ENCODE data around the gene BUB3.
A peak's percentile ranks its signal among the peaks of the same experiment; 100 is the strongest.

Gene BUB3

GRCh38 chr10:123154092-123154710, at the start of gene BUB3:
Gene BUB3 (plus strand): TSS chr10:123154402. CDS start chr10:123154918, 516 bp downstream.
- TF ChIP-seq JUND (IDR thresholded peaks at IDR 0.05; ENCODE audit: low read depth), result no peak
- in situ Hi-C loops (cut with HindIII; ENCODE audit: low pct_unique_long_range_greater_than_20kb, low sequenced_read_pairs), result no loop called here
- DNase-seq (ENCODE audit: low read depth in 1 of 2, low spot score in 1 of 2), result peak; percentile 98 to 99

GRCh38 chr10:123109466-123109865, 44.7 kb upstream of the BUB3 start:
- in situ Hi-C loops (cut with HindIII; ENCODE audit: low pct_unique_long_range_greater_than_20kb, low sequenced_read_pairs), result no loop called here
- no peak for TF ChIP-seq JUND (IDR thresholded peaks at IDR 0.05; ENCODE audit: low read depth)
- peak in 1 of 2 experiments; percentile 12 for DNase-seq (ENCODE audit: low read depth in 1 of 2, low spot score in 1 of 2)

GRCh38 chr10:123117644-123118417, 36.4 kb upstream of the BUB3 start:
- TF ChIP-seq JUND (IDR thresholded peaks at IDR 0.05; ENCODE audit: low read depth), result no peak
- DNase-seq (ENCODE audit: low read depth in 1 of 2, low spot score in 1 of 2), result no peak
- in situ Hi-C loops (cut with HindIII; ENCODE audit: low pct_unique_long_range_greater_than_20kb, low sequenced_read_pairs), result no loop called here

GRCh38 chr10:123119081-123119480, 35.1 kb upstream of the BUB3 start:
- no peak for DNase-seq (ENCODE audit: low read depth in 1 of 2, low spot score in 1 of 2)
- in situ Hi-C loops (cut with HindIII; ENCODE audit: low pct_unique_long_range_greater_than_20kb, low sequenced_read_pairs), result no loop called here
- TF ChIP-seq JUND (IDR thresholded peaks at IDR 0.05; ENCODE audit: low read depth), result no peak

- in situ Hi-C loops (cut with HindIII; ENCODE audit: low pct_unique_long_range_greater_than_20kb, low sequenced_read_pairs), result no loop called here
- no peak for DNase-seq (ENCODE audit: low read depth in 1 of 2, low spot score in 1 of 2)
- no peak for TF ChIP-seq JUND (IDR thresholded peaks at IDR 0.05; ENCODE audit: low read depth)
Measured at GRCh38 chr10:123126246-123126645, 28.0 kb upstream of the BUB3 start.

- no peak for DNase-seq (ENCODE audit: low read depth in 1 of 2, low spot score in 1 of 2)
- TF ChIP-seq JUND (IDR thresholded peaks at IDR 0.05; ENCODE audit: low read depth), result no peak
- in situ Hi-C loops (cut with HindIII; ENCODE audit: low pct_unique_long_range_greater_than_20kb, low sequenced_read_pairs), result no loop called here
Measured at GRCh38 chr10:123129618-123130271, 24.5 kb upstream of the BUB3 start.

GRCh38 chr10:123132576-123133477, 21.4 kb upstream of the BUB3 start:
- peak; percentile 84 to 97 for DNase-seq (ENCODE audit: low read depth in 1 of 2, low spot score in 1 of 2)
- in situ Hi-C loops (cut with HindIII; ENCODE audit: low pct_unique_long_range_greater_than_20kb, low sequenced_read_pairs), result no loop called here
- TF ChIP-seq JUND (IDR thresholded peaks at IDR 0.05; ENCODE audit: low read depth), result no peak

- in situ Hi-C loops (cut with HindIII; ENCODE audit: low pct_unique_long_range_greater_than_20kb, low sequenced_read_pairs), result no loop called here
- DNase-seq (ENCODE audit: low read depth in 1 of 2, low spot score in 1 of 2), result no peak
- no peak for TF ChIP-seq JUND (IDR thresholded peaks at IDR 0.05; ENCODE audit: low read depth)
Measured at GRCh38 chr10:123133541-123134342, 20.5 kb upstream of the BUB3 start.

GRCh38 chr10:123134343-123134914, 19.8 kb upstream of the BUB3 start:
- in situ Hi-C loops (cut with HindIII; ENCODE audit: low pct_unique_long_range_greater_than_20kb, low sequenced_read_pairs), result no loop called here
- no peak for TF ChIP-seq JUND (IDR thresholded peaks at IDR 0.05; ENCODE audit: low read depth)
- no peak for DNase-seq (ENCODE audit: low read depth in 1 of 2, low spot score in 1 of 2)

GRCh38 chr10:123134915-123135414, 19.2 kb upstream of the BUB3 start:
- in situ Hi-C loops (cut with HindIII; ENCODE audit: low pct_unique_long_range_greater_than_20kb, low sequenced_read_pairs), result no loop called here
- DNase-seq (ENCODE audit: low read depth in 1 of 2, low spot score in 1 of 2), result no peak

More at GRCh38 chr10:123134915-123135414, 19.2 kb upstream of the BUB3 start:
- TF ChIP-seq JUND (IDR thresholded peaks at IDR 0.05; ENCODE audit: low read depth), result no peak

Data from T47D (cell line).